ENCODE results near the gene CDK18. TPM values are rescaled to one million over a fixed set of nuclear protein-coding genes. Genes with fewer than 3 reads are reported as not detected.

CDK18 gene
- total and polyA plus RNA-seq, 2 of the 8 experiments (the other 6 are each of a cell fraction or from before 2014, with no cell fraction given), result 31.2 to 44.0 TPM

DNA sequence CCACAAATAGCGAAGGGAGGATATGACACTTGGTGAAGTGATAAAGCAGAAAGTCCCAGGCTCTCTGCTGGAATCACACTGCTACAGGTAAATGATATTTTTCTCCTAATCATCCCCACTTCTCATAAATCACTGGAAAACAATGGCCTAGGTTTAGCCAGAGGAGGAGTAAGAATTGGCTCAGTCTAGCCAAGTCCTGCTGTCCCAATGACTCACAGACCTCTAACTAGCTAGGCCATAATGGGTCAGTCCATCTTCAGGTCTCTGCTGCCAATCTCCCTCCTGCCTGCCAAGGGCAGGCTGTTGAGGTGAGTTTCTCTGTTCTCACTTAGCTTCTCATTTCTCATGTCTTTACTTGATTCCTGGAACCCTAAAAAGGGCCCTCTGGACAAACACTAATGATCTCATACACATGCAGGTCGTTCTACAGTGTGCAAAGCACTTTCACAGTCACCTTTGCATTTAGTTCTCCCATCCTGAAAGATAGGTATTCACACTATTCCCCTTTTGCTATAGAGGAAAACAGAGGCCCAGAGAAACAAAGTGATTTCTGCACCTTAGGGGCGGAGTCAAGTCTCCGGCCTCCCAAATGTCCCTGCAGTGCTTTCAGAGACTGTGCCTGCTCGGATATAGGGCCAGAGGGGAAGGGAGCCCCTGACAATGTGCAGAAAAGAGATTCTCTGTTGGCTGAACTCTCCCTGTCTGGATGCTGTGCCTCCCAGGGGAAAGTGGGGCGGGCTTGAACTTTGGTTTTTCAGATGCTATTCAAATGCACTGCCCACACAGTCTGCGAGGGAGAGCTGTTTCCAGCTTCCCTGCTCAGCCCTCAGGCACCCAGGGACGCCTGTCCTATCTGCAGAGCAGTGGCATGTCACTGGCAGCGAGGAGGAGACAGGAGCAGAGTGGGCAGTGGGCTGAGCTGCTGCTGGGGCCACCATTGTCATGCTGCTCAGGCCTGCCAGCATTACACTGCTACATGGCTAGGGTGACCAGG, 3.9 kb upstream of the CDK18 start (continued):
- TF ChIP-seq, protein P1, sequence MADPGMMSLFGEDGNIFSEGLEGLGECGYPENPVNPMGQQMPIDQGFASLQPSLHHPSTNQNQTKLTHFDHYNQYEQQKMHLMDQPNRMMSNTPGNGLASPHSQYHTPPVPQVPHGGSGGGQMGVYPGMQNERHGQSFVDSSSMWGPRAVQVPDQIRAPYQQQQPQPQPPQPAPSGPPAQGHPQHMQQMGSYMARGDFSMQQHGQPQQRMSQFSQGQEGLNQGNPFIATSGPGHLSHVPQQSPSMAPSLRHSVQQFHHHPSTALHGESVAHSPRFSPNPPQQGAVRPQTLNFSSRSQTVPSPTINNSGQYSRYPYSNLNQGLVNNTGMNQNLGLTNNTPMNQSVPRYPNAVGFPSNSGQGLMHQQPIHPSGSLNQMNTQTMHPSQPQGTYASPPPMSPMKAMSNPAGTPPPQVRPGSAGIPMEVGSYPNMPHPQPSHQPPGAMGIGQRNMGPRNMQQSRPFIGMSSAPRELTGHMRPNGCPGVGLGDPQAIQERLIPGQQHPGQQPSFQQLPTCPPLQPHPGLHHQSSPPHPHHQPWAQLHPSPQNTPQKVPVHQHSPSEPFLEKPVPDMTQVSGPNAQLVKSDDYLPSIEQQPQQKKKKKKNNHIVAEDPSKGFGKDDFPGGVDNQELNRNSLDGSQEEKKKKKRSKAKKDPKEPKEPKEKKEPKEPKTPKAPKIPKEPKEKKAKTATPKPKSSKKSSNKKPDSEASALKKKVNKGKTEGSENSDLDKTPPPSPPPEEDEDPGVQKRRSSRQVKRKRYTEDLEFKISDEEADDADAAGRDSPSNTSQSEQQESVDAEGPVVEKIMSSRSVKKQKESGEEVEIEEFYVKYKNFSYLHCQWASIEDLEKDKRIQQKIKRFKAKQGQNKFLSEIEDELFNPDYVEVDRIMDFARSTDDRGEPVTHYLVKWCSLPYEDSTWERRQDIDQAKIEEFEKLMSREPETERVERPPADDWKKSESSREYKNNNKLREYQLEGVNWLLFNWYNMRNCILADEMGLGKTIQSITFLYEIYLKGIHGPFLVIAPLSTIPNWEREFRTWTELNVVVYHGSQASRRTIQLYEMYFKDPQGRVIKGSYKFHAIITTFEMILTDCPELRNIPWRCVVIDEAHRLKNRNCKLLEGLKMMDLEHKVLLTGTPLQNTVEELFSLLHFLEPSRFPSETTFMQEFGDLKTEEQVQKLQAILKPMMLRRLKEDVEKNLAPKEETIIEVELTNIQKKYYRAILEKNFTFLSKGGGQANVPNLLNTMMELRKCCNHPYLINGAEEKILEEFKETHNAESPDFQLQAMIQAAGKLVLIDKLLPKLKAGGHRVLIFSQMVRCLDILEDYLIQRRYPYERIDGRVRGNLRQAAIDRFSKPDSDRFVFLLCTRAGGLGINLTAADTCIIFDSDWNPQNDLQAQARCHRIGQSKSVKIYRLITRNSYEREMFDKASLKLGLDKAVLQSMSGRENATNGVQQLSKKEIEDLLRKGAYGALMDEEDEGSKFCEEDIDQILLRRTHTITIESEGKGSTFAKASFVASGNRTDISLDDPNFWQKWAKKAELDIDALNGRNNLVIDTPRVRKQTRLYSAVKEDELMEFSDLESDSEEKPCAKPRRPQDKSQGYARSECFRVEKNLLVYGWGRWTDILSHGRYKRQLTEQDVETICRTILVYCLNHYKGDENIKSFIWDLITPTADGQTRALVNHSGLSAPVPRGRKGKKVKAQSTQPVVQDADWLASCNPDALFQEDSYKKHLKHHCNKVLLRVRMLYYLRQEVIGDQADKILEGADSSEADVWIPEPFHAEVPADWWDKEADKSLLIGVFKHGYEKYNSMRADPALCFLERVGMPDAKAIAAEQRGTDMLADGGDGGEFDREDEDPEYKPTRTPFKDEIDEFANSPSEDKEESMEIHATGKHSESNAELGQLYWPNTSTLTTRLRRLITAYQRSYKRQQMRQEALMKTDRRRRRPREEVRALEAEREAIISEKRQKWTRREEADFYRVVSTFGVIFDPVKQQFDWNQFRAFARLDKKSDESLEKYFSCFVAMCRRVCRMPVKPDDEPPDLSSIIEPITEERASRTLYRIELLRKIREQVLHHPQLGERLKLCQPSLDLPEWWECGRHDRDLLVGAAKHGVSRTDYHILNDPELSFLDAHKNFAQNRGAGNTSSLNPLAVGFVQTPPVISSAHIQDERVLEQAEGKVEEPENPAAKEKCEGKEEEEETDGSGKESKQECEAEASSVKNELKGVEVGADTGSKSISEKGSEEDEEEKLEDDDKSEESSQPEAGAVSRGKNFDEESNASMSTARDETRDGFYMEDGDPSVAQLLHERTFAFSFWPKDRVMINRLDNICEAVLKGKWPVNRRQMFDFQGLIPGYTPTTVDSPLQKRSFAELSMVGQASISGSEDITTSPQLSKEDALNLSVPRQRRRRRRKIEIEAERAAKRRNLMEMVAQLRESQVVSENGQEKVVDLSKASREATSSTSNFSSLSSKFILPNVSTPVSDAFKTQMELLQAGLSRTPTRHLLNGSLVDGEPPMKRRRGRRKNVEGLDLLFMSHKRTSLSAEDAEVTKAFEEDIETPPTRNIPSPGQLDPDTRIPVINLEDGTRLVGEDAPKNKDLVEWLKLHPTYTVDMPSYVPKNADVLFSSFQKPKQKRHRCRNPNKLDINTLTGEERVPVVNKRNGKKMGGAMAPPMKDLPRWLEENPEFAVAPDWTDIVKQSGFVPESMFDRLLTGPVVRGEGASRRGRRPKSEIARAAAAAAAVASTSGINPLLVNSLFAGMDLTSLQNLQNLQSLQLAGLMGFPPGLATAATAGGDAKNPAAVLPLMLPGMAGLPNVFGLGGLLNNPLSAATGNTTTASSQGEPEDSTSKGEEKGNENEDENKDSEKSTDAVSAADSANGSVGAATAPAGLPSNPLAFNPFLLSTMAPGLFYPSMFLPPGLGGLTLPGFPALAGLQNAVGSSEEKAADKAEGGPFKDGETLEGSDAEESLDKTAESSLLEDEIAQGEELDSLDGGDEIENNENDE (IDR thresholded peaks at IDR 0.05; ENCODE audit: insufficient replicate concordance, low read length), result no peak
- TF ChIP-seq, protein P2, sequence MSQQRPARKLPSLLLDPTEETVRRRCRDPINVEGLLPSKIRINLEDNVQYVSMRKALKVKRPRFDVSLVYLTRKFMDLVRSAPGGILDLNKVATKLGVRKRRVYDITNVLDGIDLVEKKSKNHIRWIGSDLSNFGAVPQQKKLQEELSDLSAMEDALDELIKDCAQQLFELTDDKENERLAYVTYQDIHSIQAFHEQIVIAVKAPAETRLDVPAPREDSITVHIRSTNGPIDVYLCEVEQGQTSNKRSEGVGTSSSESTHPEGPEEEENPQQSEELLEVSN (IDR thresholded peaks at IDR 0.05), result no peak
- no peak for TF ChIP-seq YY1 (IDR thresholded peaks at IDR 0.05; ENCODE audit: low read depth, low read length)
- TF ChIP-seq, protein P3, sequence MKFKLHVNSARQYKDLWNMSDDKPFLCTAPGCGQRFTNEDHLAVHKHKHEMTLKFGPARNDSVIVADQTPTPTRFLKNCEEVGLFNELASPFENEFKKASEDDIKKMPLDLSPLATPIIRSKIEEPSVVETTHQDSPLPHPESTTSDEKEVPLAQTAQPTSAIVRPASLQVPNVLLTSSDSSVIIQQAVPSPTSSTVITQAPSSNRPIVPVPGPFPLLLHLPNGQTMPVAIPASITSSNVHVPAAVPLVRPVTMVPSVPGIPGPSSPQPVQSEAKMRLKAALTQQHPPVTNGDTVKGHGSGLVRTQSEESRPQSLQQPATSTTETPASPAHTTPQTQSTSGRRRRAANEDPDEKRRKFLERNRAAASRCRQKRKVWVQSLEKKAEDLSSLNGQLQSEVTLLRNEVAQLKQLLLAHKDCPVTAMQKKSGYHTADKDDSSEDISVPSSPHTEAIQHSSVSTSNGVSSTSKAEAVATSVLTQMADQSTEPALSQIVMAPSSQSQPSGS (IDR thresholded peaks at IDR 0.05; ENCODE audit: low read length), result no peak
- TF ChIP-seq, protein P4, sequence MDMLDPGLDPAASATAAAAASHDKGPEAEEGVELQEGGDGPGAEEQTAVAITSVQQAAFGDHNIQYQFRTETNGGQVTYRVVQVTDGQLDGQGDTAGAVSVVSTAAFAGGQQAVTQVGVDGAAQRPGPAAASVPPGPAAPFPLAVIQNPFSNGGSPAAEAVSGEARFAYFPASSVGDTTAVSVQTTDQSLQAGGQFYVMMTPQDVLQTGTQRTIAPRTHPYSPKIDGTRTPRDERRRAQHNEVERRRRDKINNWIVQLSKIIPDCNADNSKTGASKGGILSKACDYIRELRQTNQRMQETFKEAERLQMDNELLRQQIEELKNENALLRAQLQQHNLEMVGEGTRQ (IDR thresholded peaks at IDR 0.05; ENCODE audit: low read length), result no peak
